Activated T-cell treated with anti-CD3 and anti-CD28 coated beads for 4 hours (primary cell): ENCODE data around the gene SLC7A7.
"Not testable (repeated sequence)": the region's sequence is repeated elsewhere in the genome, so short reads cannot be mapped to it uniquely, and the experiment has no call there.

Experiments used
- DNase-seq: peaks from one replicate; pipeline ENCODE4 v3.0.0-alpha.2; 2020

SLC7A7 gene

GRCh38 chr14:22748206-22748605 lies 67.0 kb downstream of the SLC7A7 start:
- no peak for DNase-seq

- DNase-seq: no peak
These were observed 67.5 kb downstream of the SLC7A7 start for GRCh38 chr14:22747769-22748168.

GRCh38 chr14:22740020-22740419 lies 75.2 kb downstream of the SLC7A7 start:
- no peak for DNase-seq

GRCh38 chr14:22739423-22739822 lies 75.8 kb downstream of the SLC7A7 start:
- DNase-seq: no peak

- no peak for DNase-seq
These were observed 78.2 kb downstream of the SLC7A7 start for GRCh38 chr14:22737052-22737451.

- DNase-seq: not testable (repeated sequence)
These were observed 78.9 kb downstream of the SLC7A7 start for GRCh38 chr14:22736384-22736783.

- DNase-seq: no peak
These were observed 80.1 kb downstream of the SLC7A7 start for GRCh38 chr14:22735096-22735495.

- DNase-seq: no peak
These were observed 81.4 kb downstream of the SLC7A7 start for GRCh38 chr14:22733829-22734228.

- not testable (repeated sequence) for DNase-seq
These were observed 83.2 kb downstream of the SLC7A7 start for GRCh38 chr14:22732062-22732461.

GRCh38 chr14:22726012-22726411 lies 89.2 kb downstream of the SLC7A7 start:
- no peak for DNase-seq

GRCh38 chr14:22725374-22725773 lies 89.9 kb downstream of the SLC7A7 start:
- not testable (repeated sequence) for DNase-seq

GRCh38 chr14:22724847-22725246 lies 90.4 kb downstream of the SLC7A7 start:
- DNase-seq: not testable (repeated sequence)

- no peak for DNase-seq
These were observed 91.4 kb downstream of the SLC7A7 start for GRCh38 chr14:22723815-22724214.
